Nephron (organoid): ENCODE results near the gene SAP25.

Source experiments
- H3K27ac Mint-ChIP-seq, 3 experiments: 2 replicates each; pipeline ENCODE4 v1.8.0; 2020; ENCODE audit warnings: mixed read lengths in 3 of 3, mild to moderate bottlenecking in 2 of 3, moderate library complexity in 1 of 3
- H3K27me3 Mint-ChIP-seq: 2 replicates; pipeline ENCODE4 v1.8.0; 2021; ENCODE audit warnings: low read depth, mild to moderate bottlenecking, moderate library complexity, mixed read lengths
- H3K36me3 Mint-ChIP-seq: 2 replicates; pipeline ENCODE4 v1.8.0; 2020; ENCODE audit warnings: low read depth, mixed read lengths
- H3K4me1 Mint-ChIP-seq: 2 replicates; pipeline ENCODE4 v1.8.0; 2020; ENCODE audit warnings: mixed read lengths
- H3K4me3 Mint-ChIP-seq, 3 experiments: 2 replicates each; pipeline ENCODE4 v1.8.0; 2020; ENCODE audit warnings: mild to moderate bottlenecking in 3 of 3, mixed read lengths in 3 of 3, moderate library complexity in 2 of 3
- H3K9me3 Mint-ChIP-seq: 2 replicates; pipeline ENCODE4 v1.8.0; 2020; ENCODE audit warnings: mixed read lengths
- TF ChIP-seq, protein P1 (sequence below), 3 experiments: fragments of 200-600 bp; sonication (generic); IDR thresholded peaks; one replicate each; pipeline ENCODE4 v1.5.0; 2021; ENCODE audit warnings: antibody characterized with exemption in 3 of 3; ENCODE audit not compliant: unreplicated experiment in 3 of 3

The SAP25 gene

DNA sequence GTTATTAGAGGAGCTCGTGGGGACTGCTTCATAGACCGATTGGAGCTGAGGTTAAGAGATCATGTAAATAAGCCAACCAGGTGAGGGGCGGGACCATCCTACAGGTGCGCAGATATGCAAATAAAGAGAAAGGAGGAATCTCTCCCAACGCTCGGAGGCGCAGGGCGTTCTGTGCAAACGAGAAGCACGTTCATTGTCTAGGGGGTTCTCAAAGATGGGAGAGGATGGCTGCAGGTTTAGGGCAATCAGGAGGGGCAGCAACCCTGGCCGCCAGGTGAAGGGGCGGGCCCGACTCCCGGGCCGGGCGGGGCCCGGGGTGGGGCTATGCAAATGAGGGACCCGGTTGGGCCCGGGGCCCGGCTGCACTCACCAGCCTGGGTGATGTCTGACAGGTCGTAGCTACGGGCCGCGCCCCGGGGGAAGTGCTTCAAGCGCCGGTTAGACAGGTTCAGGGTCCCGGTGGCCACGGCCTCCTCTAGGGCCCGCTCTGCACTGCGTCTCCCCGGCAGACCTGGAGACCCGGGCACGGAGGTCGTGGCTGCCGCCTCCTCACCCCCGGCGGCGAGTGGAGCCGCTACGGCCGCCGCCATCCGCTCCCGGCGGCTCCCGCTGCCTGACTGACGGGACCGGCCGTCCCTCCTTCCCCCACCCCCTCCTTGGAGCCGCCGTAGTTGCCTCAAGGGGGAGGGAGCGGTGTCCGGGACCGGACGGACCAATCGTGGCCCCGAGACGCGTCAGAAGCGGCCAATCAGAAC is 12.0 kb upstream of the SAP25 start, which contains the start of gene LRCH4:
LRCH4 (minus strand) TSS at position 619 of the 755 bp plus-strand sequence; CDS start at position 590, 29 bp downstream.
- Mint-ChIP-seq H3K4me1 (peaks cover 40% of the 10 kb centered on the region), H3K27me3 (no peaks in the 10 kb centered on the region)

DNA sequence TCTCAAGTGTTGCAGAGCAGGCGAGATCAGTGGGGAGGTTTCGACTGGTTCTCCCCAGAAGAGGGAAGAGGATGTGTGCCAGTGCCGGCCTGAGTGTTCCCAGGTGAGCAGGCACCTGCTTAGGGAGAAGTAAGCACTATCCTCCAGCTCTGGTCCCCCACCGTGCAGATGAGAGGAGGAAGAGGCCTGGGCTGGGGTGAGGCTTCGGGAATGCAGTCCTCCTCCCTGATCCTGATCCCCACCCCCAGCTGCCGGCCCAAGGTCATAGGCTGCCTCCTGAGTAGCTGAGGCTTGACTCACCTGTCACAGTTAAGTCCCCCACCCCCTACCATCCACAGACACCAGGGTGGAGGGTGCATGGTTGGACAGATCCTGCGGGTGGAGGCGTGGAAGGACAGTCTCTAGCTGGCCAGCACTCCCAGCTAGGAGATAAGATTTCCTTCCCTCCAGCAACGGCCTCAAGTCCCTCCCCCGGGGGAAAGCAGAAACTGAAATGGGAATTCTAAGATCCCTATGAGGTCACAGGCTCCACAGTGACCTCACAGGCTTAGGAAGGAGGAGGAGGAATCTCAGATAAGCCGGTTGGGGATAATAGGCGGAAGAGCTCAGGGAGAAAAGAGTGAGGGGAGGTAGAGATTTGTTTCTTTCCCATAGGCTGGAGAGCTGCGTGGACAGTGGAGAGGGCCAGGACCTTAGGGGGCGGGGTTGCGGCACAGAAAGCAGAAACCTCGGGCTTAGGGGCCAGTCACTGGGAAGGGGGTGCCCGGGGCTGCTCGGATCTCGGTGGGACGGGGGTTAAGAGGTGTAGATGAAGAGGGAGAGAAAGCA is 11.2 kb upstream of the SAP25 start:
- TF ChIP-seq, protein P1, sequence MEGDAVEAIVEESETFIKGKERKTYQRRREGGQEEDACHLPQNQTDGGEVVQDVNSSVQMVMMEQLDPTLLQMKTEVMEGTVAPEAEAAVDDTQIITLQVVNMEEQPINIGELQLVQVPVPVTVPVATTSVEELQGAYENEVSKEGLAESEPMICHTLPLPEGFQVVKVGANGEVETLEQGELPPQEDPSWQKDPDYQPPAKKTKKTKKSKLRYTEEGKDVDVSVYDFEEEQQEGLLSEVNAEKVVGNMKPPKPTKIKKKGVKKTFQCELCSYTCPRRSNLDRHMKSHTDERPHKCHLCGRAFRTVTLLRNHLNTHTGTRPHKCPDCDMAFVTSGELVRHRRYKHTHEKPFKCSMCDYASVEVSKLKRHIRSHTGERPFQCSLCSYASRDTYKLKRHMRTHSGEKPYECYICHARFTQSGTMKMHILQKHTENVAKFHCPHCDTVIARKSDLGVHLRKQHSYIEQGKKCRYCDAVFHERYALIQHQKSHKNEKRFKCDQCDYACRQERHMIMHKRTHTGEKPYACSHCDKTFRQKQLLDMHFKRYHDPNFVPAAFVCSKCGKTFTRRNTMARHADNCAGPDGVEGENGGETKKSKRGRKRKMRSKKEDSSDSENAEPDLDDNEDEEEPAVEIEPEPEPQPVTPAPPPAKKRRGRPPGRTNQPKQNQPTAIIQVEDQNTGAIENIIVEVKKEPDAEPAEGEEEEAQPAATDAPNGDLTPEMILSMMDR (IDR thresholded peaks at IDR 0.05; ENCODE audit: unreplicated experiment in 3 of 3): no peak
- Mint-ChIP-seq H3K27me3 (no peaks in the 10 kb centered on the region), H3K4me3 (peak overlapping the region; percentile 93 to 98 (median 96)), H3K36me3 (no peaks in the 10 kb centered on the region), H3K27ac (peak overlapping the region; percentile 83 to 97 (median 88)), H3K4me1 (peaks cover 33% of the 10 kb centered on the region), H3K9me3 (no peaks in the 10 kb centered on the region)

More for the DNA sequence above, 12.0 kb upstream of the SAP25 start, which contains the start of gene LRCH4:
- Mint-ChIP-seq H3K27ac (peak within 1 kb of the TSS; percentile 94 to 97 (median 97)), H3K4me3 (peak within 1 kb of the TSS; percentile 93 to 98 (median 96)), H3K9me3 (no peaks in the 10 kb centered on the region), H3K36me3 (no peaks in the 10 kb centered on the region)
- TF ChIP-seq, protein P1 (IDR thresholded peaks at IDR 0.05; ENCODE audit: unreplicated experiment in 3 of 3): no peak

DNA sequence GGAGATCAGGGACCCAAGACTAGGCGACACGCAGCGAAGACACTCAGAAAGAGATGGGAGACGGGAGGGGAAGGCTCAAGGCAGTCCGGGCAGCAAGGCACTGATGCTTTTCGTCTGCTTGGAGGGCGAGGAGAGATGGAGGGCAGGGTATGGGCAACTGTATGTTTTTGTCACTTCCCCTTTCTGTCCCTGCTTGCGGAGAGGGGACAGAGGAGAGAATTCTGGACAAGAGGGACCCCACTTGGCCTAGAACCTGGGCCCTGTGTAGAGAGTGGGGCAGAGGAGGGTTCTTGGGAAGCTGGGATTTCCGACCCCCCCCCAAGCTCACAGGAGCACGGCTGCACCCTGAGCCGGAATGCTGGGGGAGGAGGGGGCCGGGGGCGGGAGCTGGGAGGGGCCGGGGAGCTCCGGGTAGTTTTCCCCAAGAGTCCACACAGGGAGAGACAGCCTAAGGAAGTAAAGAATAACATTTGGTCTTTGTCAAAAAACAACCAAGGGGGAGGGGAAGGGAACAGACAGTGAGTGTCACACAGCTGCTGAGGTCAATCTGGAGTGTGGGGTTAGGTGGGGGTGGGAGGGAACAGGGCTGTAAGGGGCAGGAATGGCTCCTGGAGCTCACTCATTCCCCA is 10.5 kb upstream of the SAP25 start:
- no peaks in the 10 kb centered on the region for H3K27me3 Mint-ChIP-seq
- H3K36me3 Mint-ChIP-seq: no peaks in the 10 kb centered on the region
- TF ChIP-seq, protein P1 (IDR thresholded peaks at IDR 0.05; ENCODE audit: unreplicated experiment in 3 of 3): no peak
- H3K27ac Mint-ChIP-seq: peak overlapping the region; percentile 83 to 97 (median 88)
- peak overlapping the region; percentile 93 to 98 (median 96) for H3K4me3 Mint-ChIP-seq
- peaks cover 25% of the 10 kb centered on the region for H3K4me1 Mint-ChIP-seq
- H3K9me3 Mint-ChIP-seq: no peaks in the 10 kb centered on the region

DNA sequence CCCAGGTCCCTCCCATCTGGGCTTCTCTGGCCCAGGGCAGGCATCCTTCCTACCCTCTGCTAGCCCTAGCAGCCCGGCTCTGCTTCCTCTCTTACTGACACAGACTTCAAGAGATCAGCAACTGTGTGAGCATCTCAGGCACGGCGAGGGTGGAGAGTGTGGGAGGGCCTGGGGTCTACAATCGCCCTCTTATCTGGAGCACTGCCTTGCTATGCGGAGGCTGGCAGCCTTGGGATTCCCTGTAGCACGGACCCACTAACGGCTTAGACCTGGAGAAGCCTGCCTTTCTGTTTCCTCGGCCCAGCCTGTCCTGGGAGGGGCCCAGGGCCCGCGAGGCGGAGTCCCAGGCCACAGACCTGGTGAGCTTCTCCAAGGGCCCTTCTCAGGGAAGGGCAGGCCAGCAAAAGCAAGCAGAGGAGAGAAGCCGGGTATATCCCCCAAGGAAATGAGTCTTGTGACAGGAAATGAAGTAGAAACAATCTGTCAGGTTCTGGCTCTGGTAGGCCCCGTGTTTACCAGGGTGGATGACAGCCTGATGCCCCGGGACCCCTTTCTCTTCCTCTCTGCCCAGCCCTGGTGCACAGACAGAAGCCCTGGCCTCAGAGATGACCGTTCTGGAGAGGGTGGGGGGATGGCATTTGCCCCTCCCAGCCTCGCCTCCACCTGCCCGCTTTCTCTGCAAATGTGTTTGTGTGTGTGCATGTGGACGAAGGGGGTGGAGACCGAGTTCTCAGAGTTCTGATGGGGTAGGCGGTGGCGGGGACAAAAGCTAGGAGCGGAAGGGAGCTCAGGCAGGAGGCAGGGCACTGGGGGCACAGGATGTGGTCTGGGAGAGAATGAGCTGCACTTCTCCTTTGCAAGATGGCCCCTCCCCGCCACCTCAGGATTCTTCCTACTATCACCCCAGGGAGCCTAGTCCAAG is 9.7 kb upstream of the SAP25 start:
- H3K36me3 Mint-ChIP-seq: peaks cover 5% of the 10 kb centered on the region
- peak overlapping the region; percentile 83 to 97 (median 88) for H3K27ac Mint-ChIP-seq
- no peaks in the 10 kb centered on the region for H3K9me3 Mint-ChIP-seq
- peaks cover 19% of the 10 kb centered on the region for H3K4me1 Mint-ChIP-seq
- peak overlapping the region; percentile 93 to 98 (median 96) for H3K4me3 Mint-ChIP-seq
- H3K27me3 Mint-ChIP-seq: no peaks in the 10 kb centered on the region
- TF ChIP-seq, protein P1 (IDR thresholded peaks at IDR 0.05; ENCODE audit: unreplicated experiment in 3 of 3): no peak

DNA sequence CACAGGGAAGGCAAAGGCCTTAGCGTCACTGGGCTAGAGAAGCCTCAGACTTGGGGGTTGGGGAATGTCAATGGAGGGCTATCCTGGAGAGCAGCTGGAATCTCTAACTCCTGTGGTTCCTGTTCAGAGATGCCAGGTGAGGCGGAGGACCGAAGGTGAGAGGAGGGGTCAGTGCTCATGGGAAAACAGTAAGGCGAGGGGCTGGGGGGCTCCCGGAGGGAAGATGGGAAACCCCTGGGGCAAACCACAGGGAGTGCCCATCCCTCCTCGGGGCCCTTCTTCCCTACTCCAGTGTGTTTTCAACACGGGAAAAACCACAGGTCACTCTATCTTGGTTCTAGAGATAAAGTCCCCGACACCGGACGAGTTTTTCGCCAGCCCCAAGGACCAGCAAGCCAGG is 8.9 kb upstream of the SAP25 start:
- peak overlapping the region in 2 of 3 experiments; percentile 83 to 97 for H3K27ac Mint-ChIP-seq
- TF ChIP-seq, protein P1 (IDR thresholded peaks at IDR 0.05; ENCODE audit: unreplicated experiment in 3 of 3): no peak
- no peaks in the 10 kb centered on the region for H3K9me3 Mint-ChIP-seq
- H3K4me1 Mint-ChIP-seq: peaks cover 16% of the 10 kb centered on the region
- H3K27me3 Mint-ChIP-seq: no peaks in the 10 kb centered on the region
- H3K36me3 Mint-ChIP-seq: peaks cover 5% of the 10 kb centered on the region
- H3K4me3 Mint-ChIP-seq: peak overlapping the region; percentile 37 to 96 (median 93)
